Measurements from ENCODE around the gene CACNG6.
A peak's percentile ranks its signal among the peaks of the same experiment; 100 is the strongest.
"Not testable (repeated sequence)": the region's sequence is repeated elsewhere in the genome, so short reads cannot be mapped to it uniquely, and the experiment has no call there.

Gene CACNG6

GRCh38 chr19:54002495-54003315 lies 11.3 kb downstream of the CACNG6 start:
- DNase-seq (ENCODE audit: low spot score), result no peak

- no peak for DNase-seq (ENCODE audit: low spot score)
These were observed 18.0 kb downstream of the CACNG6 start for GRCh38 chr19:54009440-54009839.

DNA sequence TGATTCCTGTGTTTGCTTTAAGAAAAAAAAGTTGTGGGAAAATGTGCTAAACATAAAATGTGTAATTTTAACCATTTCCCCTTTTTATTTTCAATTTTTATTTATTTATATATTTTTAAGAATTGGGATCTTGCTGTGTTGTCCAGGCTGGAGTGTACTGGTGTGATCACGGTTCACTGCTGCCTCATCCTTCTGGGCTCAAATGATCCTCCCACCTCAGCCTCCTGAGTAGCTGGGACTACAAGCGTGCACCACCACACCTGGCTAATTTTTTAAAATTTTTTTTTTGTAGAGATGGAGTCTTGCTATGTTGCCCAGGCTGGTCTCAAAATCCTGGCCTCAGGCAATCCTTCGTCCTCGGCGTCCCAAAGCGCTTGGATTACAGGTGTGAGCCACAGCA lies 19.0 kb downstream of the CACNG6 start:
- no peak for DNase-seq (ENCODE audit: low spot score)

DNA sequence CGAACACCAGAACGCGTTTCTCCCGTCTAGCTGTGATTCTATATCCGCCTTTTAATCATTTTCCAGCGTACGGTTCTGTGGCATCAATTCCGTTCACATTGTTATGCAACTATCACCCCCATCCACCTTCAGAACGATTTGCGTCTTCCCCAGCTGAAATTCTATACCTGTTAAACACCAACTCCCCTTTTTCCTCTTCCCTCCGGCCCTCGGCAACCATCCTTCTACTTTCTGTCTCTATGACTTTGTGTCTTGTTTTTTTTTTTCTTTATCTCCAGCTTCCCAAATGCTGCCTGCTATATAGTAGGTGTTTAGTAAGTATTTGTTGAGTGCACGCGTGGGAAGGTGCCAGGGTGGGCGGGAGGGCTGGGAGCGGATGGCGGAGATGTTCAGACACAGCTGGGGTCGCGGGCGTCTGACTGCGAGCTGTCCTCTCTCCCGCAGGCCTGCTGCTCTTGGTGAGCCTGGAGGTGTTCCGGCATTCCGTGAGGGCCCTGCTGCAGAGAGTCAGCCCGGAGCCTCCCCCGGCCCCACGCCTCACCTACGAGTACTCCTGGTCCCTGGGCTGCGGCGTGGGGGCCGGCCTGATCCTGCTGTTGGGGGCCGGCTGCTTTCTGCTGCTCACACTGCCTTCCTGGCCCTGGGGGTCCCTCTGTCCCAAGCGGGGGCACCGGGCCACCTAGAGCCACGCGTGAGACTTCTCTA lies 20.2 kb downstream of the CACNG6 start:
- no peak for DNase-seq (ENCODE audit: low spot score)

DNA sequence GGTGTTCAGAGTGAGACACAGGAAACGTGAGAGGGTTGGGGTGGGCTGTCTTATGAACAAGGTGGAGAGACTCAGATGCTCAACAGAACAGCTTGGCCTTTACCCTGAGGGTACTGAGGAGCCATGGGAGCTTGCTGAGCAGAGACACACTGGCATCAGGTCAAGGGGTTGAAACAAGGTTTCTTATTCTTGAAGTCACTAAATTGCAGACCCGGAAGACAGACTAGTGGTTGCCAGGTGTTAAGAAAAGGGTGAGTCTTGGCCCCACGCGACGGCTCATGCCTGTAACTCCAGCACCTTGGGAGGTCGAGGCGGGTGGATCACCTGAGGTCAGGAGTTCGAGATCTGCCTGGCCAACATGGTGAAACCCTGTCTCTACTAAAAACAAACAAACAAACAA lies 22.4 kb downstream of the CACNG6 start:
- no peak for DNase-seq (ENCODE audit: low spot score)

DNA sequence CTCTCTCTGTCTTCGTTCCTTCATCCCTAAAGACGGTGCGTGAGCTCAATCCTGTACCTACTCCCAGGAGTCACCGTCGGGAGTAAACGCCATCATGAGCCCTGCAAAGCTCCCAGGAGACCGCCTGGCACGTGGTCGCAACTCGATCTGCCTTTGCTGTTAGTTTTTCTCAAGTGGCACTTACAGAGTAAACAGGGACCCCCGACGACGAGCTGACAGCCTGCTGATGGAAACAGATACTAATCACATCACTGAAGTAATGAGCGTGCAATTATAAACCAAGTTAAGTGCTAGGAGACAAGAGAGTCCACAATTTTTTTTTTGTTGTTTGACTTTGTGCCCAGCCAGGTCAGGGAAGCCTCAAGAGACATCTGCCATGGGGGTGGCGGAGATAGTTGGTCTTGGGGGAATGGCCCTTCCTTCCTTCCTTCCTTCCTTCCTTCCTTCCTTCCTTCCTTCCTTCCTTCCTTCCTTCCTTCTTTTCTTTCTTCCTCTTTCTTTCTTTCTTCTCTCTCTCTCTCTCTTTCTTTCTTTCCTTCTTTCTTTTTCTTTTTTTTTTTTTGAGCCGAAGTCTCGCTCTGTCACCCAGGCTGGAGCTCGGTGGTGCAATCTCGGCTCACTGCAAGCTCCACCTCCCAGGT lies 23.6 kb downstream of the CACNG6 start:
- no peak for DNase-seq (ENCODE audit: low spot score)

- DNase-seq (ENCODE audit: low spot score), result no peak
These were observed 25.8 kb downstream of the CACNG6 start for GRCh38 chr19:54017261-54017660.

- no peak for DNase-seq (ENCODE audit: low spot score)
These were observed 29.9 kb downstream of the CACNG6 start for GRCh38 chr19:54021363-54021762.

GRCh38 chr19:54021932-54022331 lies 30.5 kb downstream of the CACNG6 start:
- DNase-seq (ENCODE audit: low spot score), result no peak

DNA sequence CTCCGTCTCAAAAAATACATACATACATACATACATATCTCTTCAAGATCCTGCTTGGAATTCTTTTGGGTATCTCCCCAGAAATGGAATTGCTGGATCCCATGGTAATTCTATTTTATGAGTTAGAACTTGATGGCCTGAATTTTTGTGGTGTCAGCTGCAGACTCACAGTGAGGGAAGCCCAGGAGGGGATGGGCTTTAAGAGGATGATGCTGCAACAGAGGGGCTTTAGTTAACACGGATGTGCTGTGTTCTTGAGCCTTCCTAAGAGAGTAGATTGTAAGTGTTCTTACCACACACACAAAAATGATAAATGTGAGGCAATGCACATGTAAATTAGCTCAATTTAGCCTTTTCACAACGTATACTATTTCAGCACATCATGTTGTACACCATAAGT lies 31.8 kb downstream of the CACNG6 start:
- DNase-seq (ENCODE audit: low spot score), result no peak

DNA sequence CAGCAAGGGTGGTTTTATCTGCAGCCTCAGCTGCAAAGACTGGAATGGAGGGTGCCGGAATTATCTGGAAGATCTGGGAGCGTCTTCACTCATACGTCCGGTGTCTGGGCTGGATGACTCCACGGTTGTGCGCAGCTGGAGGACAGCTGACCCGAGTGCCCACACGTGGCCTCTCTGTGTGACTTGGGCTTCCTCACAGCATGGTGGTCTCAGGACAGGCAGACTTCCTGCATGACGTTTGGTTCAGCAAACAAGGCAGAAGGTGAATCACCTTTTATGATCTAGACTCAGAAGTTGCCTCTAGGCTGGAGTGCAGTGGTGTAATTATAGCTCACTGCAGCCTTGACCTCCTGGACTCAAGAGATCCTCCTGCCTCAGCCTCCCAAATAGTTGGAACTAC lies 33.2 kb downstream of the CACNG6 start:
- DNase-seq (ENCODE audit: low spot score), result no peak

GRCh38 chr19:54026656-54027055 lies 35.2 kb downstream of the CACNG6 start:
- no peak for DNase-seq (ENCODE audit: low spot score)

- DNase-seq (ENCODE audit: low spot score), result no peak
These were observed 37.9 kb downstream of the CACNG6 start for GRCh38 chr19:54029301-54029700.

GRCh38 chr19:54029930-54030490 lies 38.6 kb downstream of the CACNG6 start:
- peak; percentile 73 for DNase-seq (ENCODE audit: low spot score)

- DNase-seq (ENCODE audit: low spot score), result no peak
These were observed 39.6 kb downstream of the CACNG6 start for GRCh38 chr19:54030895-54031586.

DNA sequence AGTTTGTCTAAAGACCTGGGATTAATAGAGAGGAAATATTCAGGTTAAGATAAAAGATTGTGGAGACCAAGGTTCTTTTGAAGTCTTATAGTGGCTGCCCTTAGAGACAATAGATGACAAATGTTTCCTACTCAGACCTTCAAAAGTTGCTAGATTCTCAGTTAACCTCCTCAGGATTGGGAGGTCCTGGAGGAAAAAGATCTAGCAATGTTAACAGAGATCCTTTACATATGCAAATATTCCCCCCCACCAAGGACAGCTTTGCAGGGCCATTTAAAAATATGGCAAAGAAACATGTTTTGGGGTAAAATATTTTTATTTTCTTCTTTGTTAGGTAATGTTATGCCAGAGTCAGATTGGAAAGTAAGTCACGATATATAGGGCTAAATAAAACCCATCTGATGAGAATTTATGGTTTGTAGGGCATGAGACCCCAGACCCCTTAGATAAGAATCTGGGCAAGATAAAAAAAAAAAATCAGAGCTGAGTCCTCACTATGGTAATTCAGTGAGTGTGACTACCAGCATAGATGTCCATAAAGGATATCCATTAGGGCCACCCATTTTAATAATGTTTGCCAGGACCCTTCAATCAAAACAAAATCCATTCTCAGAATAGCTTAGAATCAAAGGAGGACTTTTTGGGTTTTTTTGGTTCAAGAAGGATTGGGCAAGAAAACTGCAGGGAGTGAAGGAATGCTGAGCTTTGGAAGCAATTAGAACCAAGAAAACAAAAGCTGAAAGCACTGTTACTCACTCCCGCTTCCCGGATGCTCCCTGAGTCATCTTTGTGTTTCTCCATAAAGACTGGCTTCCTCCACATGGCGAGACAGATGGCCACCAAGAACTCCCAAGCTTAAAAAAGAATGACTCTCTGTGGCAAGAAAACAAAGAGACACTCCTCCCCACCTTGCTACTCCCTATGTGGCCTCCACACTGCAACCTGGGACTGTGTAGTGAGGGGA lies 44.1 kb downstream of the CACNG6 start:
- DNase-seq (ENCODE audit: low spot score), result peak; percentile 54

DNA sequence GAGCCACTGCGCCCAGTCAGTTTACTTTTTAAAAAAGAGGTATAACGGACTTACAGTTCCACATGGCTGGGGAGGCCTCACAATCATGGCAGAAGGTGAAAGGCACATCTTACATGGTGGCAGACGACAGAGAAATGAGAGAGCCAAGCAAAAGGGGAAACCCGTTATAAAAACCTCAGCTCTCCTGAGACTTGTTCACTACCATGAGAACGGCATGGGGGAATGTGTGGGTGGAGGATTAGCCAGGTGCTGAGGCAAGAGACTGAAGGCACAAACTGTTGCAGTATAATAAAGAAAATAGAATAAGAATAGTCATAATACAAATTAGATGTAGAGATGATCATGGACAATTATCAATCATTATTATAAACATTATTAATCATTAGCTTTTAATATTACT lies 45.1 kb downstream of the CACNG6 start:
- not testable (repeated sequence) for DNase-seq (ENCODE audit: low spot score)

DNA sequence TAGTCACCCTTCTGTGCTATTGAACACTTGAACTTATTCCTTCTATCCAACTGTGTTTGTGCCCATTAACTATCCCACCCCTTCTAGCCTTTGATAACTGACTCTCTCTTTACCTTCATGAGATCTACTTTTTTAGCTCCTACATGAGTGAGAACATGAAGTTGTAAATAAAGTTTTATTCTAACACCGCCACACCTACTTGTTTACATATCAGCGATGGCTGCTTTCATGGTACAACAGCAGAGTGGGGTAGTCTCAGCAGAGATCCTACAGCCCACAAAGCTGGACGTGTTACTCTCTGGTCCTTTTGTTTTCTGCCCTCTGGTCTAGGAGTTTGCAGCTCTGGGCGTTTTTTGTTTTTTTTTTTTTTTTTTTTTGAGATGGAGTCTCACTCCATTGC lies 48.6 kb downstream of the CACNG6 start:
- DNase-seq (ENCODE audit: low spot score), result no peak

DNA sequence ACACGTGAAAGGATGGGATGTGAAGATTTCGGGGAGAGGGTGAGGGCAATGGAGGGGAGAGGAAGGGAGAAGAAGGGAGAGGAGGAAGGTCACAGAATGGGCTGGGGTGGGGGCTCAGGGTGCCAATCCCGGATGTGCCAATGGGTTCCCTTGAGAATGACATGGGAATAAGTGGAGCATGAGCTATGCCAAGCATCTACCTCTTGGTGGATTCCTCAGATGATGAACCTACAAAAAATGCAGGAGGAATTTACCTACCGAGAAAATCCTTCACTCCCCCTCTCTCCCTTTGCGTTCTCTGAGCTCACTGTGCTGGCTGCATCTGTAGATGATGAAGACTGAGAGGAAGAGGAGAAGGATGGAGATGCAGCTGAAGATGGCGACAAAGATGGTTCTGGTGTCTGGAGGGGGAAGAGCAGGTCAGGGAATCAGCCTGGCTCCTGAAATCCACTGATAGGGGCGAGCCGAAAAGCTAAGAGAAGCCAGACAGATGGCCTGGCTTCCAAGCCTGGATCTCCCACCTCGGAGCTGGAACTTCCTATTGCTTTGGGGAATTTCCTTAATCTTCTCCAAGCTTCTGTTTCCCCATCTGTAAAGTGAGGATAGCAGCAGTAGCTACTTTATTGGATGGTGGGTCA lies 50.7 kb downstream of the CACNG6 start:
- no peak for DNase-seq (ENCODE audit: low spot score)

- no peak for DNase-seq (ENCODE audit: low spot score)
These were observed 51.6 kb downstream of the CACNG6 start for GRCh38 chr19:54042989-54043388.
